ENCODE results near the gene SLC35A4. TPM values are rescaled to one million over a fixed set of nuclear protein-coding genes. Genes with fewer than 3 reads are reported as not detected.

The SLC35A4 gene
- total and polyA plus RNA-seq, 2 of the 13 experiments (the other 11 are each of a cell fraction or from before 2014, with no cell fraction given): 0.71 to 4.0 TPM

- TF ChIP-seq, protein P1, sequence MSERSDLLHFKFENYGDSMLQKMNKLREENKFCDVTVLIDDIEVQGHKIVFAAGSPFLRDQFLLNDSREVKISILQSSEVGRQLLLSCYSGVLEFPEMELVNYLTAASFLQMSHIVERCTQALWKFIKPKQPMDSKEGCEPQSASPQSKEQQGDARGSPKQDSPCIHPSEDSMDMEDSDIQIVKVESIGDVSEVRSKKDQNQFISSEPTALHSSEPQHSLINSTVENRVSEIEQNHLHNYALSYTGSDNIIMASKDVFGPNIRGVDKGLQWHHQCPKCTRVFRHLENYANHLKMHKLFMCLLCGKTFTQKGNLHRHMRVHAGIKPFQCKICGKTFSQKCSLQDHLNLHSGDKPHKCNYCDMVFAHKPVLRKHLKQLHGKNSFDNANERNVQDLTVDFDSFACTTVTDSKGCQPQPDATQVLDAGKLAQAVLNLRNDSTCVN (CRISPR knock-in tag; IDR thresholded peaks at IDR 0.05; ENCODE audit: borderline replicate concordance): no peak
- TF ChIP-seq ZNF503 (CRISPR knock-in tag; IDR thresholded peaks at IDR 0.05): no peak
- no peak for TF ChIP-seq IKZF1 (IDR thresholded peaks at IDR 0.05)
- TF ChIP-seq RAD21 (CRISPR knock-in tag; IDR thresholded peaks at IDR 0.05): no peak
- TF ChIP-seq ZNF558 (CRISPR knock-in tag; IDR thresholded peaks at IDR 0.05; ENCODE audit: borderline replicate concordance): no peak
- TF ChIP-seq KLF13 (CRISPR knock-in tag; IDR thresholded peaks at IDR 0.05): no peak
- TF ChIP-seq ZNF343 (CRISPR knock-in tag; IDR thresholded peaks at IDR 0.05): no peak
- no peak for TF ChIP-seq TERF1 (CRISPR knock-in tag; IDR thresholded peaks at IDR 0.05)
- TF ChIP-seq, protein P2, sequence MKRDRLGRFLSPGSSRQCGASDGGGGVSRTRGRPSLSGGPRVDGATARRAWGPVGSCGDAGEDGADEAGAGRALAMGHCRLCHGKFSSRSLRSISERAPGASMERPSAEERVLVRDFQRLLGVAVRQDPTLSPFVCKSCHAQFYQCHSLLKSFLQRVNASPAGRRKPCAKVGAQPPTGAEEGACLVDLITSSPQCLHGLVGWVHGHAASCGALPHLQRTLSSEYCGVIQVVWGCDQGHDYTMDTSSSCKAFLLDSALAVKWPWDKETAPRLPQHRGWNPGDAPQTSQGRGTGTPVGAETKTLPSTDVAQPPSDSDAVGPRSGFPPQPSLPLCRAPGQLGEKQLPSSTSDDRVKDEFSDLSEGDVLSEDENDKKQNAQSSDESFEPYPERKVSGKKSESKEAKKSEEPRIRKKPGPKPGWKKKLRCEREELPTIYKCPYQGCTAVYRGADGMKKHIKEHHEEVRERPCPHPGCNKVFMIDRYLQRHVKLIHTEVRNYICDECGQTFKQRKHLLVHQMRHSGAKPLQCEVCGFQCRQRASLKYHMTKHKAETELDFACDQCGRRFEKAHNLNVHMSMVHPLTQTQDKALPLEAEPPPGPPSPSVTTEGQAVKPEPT (CRISPR knock-in tag; IDR thresholded peaks at IDR 0.05; ENCODE audit: low read depth): no peak
- no peak for TF ChIP-seq FLYWCH1 (CRISPR knock-in tag; IDR thresholded peaks at IDR 0.05)
- TF ChIP-seq ZNF234 (CRISPR knock-in tag; conservative IDR thresholded peaks at IDR 0.05): no peak
- TF ChIP-seq CENPX (CRISPR knock-in tag; IDR thresholded peaks at IDR 0.05): no peak
- no peak for TF ChIP-seq REL (CRISPR knock-in tag; conservative IDR thresholded peaks at IDR 0.05)
- TF ChIP-seq CTCF (CRISPR knock-in tag; IDR thresholded peaks at IDR 0.05): no peak
- TF ChIP-seq NFE2L2 (IDR thresholded peaks at IDR 0.05; ENCODE audit: low read length): no peak
- no peak for TF ChIP-seq ZBTB1 (CRISPR knock-in tag; IDR thresholded peaks at IDR 0.05; ENCODE audit: borderline replicate concordance)
- no peak for TF ChIP-seq SNAPC5 (CRISPR knock-in tag; IDR thresholded peaks at IDR 0.05; ENCODE audit: borderline replicate concordance)
- no peak for TF ChIP-seq SMARCE1 (IDR thresholded peaks at IDR 0.05; ENCODE audit: borderline replicate concordance)
- peak; percentile 99 for TF ChIP-seq RXRB (CRISPR knock-in tag; IDR thresholded peaks at IDR 0.05; ENCODE audit: borderline replicate concordance)
- TF ChIP-seq NCOA5 (CRISPR knock-in tag; IDR thresholded peaks at IDR 0.05): no peak
- TF ChIP-seq ZFYVE20 (CRISPR knock-in tag; IDR thresholded peaks at IDR 0.05; ENCODE audit: borderline replicate concordance, low read depth): no peak
- no peak for TF ChIP-seq ZNF749 (CRISPR knock-in tag; IDR thresholded peaks at IDR 0.05; ENCODE audit: borderline replicate concordance)
- peak; percentile 72; the same call in 1 of the 2 replicates for TF ChIP-seq ZNF331 (CRISPR knock-in tag; IDR thresholded peaks at IDR 0.05)
Observed at GRCh38 chr5:140607031-140607430, 42.4 kb downstream of the SLC35A4 start (continued).

Measured in HepG2 (cell line).